Right ventricle myocardium inferior (tissue), 1 donor: ENCODE results near the gene SCRG1. TPM values are rescaled to one million over a fixed set of nuclear protein-coding genes. Genes with fewer than 3 reads are reported as not detected.

ENCODE experiments used
- ATAC-seq: fragments of 200-7000 bp; cut with Tn5 transposase; one replicate; pipeline ENCODE4 v1.9.1; 2020; ENCODE audit warnings: mild to moderate bottlenecking, moderate library complexity
- DNase-seq: peaks from one replicate; pipeline ENCODE4 v3.0.0; 2021; ENCODE audit errors: missing footprints
- intact Hi-C: fragments of 100-400 bp; cut with DNase I; formaldehyde crosslinking; loops from one replicate; pipeline ENCODE4 v1.11.0; 2022
- long read RNA-seq: library from polyadenylated mRNA; unstranded; transcript quantifications from one replicate; pipeline ENCODE4 v2.0.0, GENCODE V29; 2021
- total RNA-seq: library from RNA; stranded (reverse); fragmentation: NEBNext Ultra II Directional; extraction: Animal tissue kit (Norgen Biotek cat#: 25700); gene quantifications from one replicate; pipeline ENCODE4 v1.2.1, GENCODE V29; 2021
- donor health status: DM: no; HTN: yes; CAD: no; lungs with severe emphysema.

SCRG1 gene
- total RNA-seq, result 0.76 TPM
- long read RNA-seq, result 0 reads

DNA sequence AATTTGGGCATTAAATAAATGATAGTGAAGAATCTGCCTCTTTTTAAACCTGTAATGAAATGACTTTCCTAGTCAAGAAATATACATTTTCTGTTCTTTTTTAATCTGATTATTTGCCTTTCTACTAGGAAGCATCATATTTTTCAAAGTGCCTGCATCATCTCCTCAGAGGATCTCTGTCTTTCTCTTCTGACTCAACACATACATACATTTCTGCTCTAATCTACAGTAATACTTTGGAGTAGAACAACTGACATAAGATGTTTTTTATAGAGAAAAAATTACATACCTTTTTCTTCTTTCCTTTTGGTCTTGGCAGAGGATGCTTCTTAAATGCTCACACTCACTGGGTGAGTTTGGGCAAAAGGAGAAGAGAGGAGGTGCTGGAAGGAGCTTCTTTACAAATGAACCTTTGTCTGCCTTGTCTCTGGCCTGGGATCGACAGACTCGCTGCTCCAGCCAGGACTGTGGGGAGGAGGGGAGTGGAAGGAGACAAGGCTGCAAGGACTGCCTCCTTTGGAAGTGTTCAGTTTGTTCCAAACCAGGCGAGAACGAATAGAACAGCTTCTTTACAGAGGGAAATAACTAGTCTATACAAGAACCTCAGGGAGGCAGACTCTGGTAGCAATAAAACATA, at the start of gene SCRG1:
SCRG1 (minus strand) TSS at position 338 of the 637 bp plus-strand sequence. CDS start 7,702 bp downstream, outside the sequence.
- no peak for DNase-seq
- intact Hi-C loops, result no loop called here
- peak; percentile 93 for ATAC-seq

GRCh38 chr4:173448103-173448502, 49.2 kb upstream of the SCRG1 start:
- DNase-seq (no peak), ATAC-seq (peak; percentile 17)
- intact Hi-C loops, result no loop called here

DNA sequence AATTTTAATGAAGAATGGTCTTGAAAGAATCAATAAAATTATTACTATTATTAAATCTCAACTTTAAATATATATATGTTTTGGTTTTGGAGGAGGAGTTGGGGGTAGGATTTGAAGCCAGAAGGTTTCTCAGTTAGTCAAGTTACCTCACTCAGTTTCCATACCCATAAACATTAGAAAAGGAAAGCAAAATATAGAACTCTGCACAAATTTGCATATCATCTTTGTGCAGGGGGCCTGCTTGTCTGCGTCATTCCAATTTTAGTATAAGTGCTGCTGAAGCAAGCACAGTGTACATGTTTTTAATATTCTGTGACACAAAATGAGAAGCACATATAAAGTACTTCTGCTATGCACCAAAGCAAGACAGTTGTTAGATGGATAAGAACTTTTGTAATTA, 47.5 kb upstream of the SCRG1 start:
- ATAC-seq (no peak), DNase-seq (no peak)
- intact Hi-C loops, result no loop called here

- ATAC-seq, result no peak
- DNase-seq, result no peak
- intact Hi-C loops, result no loop called here
Observed at GRCh38 chr4:173443121-173443520, 44.2 kb upstream of the SCRG1 start.

- intact Hi-C loops, result no loop called here
- no peak for DNase-seq
- no peak for ATAC-seq
Observed at GRCh38 chr4:173442223-173442932, 43.5 kb upstream of the SCRG1 start.

DNA sequence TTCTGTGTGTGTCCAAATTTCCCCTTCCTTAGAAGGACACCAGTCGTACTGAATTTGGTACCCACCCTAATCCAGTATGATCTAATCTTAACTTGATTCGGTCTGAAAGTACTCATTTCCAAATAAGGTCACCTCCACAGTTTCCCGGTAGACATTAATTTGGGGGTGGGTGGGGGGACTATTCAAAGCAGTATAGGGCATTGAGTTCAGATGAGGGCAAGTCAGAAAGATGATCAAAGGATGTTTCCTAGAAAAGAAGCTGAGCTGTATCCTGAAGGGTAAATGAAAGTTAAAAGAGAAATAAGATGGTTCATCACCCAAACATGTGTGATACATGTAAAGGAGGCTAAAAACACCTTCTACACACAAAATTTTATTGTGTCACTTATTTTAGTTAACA, 42.0 kb upstream of the SCRG1 start:
- intact Hi-C loops, result no loop called here
- DNase-seq, result no peak
- ATAC-seq, result no peak

- DNase-seq (no peak), ATAC-seq (no peak)
- intact Hi-C loops, result no loop called here
Observed at GRCh38 chr4:173436771-173437265, 37.9 kb upstream of the SCRG1 start.

DNA sequence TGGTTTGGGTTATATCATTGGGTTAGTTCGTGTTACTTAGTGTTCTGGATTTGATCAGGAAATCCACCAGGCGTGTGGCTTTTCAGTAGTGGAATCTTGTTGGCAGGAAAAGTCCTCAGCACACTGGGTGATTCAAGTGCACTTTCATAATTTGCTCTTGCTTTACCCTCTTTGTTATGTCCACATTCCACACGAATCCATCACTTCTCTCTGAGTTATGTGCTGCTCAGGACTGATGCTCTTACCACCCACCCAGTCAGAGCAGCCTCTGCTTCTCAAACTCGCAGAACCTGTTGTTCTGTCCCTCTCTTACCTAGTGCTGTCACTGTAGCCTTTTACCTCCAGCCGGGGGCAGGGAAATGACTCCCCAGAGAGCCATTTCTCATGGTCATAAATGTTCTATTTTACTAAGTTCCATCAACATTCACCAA, 37.2 kb upstream of the SCRG1 start:
- intact Hi-C loops, result no loop called here
- ATAC-seq (no peak), DNase-seq (no peak)

DNA sequence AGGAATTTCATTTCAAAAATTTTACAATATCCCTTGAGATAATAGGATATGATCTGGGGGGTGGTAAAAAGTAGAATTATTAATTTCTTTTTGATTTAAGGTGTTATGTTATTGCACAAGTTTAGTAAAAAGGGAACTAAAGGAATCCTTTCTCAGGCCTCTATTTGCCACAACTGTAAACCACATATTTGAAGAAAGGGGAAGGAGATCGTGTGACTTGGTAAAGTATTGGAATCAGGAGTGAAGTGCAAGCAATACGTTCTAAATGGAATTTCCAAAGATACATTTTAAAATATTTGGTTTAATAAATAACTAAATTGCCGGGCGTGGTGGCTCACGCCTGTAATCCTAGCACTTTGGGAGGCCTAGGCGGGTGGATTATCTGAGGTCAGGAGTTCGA, 35.3 kb upstream of the SCRG1 start:
- no peak for DNase-seq
- ATAC-seq, result no peak
- intact Hi-C loops, result no loop called here

DNA sequence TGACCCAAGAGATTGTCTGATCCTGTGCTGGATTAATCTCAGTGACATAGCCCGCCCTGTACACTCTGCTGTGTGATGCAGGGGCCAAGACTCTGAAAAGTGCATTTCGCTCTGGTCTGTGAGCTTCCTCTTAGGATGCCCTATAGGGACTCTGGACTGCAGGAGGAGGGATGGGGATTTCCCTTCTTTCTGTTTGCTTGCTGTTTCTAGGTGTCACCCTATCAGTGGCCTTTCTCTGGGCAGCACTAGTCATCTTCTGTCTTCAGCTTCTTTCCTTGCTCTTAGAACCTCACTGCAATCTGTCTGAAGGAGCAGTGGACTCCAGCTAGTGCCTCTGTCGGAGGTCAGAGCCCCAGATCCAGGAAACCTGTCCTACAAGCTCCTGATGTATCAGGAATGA, 34.5 kb upstream of the SCRG1 start:
- no peak for DNase-seq
- intact Hi-C loops, result no loop called here
- ATAC-seq, result no peak

GRCh38 chr4:173432430-173432829, 33.5 kb upstream of the SCRG1 start:
- ATAC-seq (no peak), DNase-seq (no peak)
- intact Hi-C loops, result no loop called here

GRCh38 chr4:173426064-173426463, 27.1 kb upstream of the SCRG1 start:
- intact Hi-C loops, result loop anchor here (10.0 kb wide), 3 partner anchors 329 to 889 kb away; no protein-coding TSS in a partner anchor
- no peak for ATAC-seq
- no peak for DNase-seq

DNA sequence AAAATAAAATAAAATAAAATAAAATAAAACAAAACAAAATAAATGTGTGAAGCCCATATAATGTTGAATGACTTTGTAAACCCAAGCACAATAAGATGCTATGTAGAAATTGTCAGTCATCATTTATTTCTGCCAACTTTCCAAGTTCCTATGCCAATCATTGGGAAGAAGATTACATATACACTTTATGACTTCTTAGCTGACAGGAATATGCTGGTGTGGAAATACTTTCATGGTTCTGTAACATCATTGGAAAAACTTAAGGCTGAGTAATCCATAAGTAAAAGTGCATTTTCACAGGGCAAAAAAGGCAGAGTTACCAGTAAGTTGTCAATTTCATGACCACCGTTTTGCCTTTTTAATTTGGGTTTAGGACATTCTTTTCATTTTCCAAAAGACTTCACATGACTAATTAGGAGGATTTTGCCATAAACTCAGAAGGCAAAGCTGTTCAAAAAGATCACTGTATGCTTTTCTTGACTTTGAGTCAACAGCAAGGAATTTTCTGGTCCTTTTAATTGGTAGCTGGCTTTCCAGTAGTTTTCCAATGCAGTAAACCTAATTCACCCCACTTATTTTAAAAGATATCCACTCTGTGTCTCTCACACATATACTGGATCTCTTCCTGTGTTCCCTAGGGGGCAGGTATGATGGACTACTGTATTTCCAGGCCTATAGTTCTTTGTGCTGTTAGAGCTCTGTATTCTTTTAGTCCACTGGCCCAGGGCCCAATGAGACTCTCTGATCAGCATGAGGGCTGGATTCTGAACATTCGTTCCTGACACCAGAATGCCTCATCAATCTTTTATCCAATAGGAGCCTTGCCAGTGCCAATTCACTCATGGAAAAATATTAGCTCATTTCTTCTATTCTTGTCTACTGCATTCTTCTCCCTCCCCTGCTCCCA, 26.2 kb upstream of the SCRG1 start:
- DNase-seq (no peak), ATAC-seq (no peak)
- intact Hi-C loops, result loop anchor here (10.0 kb wide), 3 partner anchors 330 to 890 kb away; no protein-coding TSS in a partner anchor

DNA sequence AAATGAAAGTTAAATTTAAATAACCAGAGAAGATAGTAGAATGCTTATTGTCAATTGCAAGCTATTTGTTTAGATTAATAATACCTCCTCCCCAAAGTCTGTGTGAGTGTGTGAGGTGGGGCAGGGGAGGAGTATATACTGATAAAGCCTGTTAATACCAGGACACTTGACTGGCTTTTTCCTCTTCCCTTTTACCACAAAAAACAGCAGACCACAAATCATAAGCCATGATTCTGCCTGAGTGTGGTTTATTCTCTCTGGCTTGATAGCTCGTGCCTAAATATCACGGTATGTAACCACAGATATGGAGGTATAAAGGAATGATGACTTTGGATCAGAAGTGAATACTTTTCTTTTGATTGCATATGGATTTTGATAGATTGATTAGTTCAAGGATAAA, 21.9 kb upstream of the SCRG1 start:
- ATAC-seq (no peak), DNase-seq (no peak)
- intact Hi-C loops, result loop anchor here (2.0 to 10.0 kb wide), 4 partner anchors 74 to 894 kb away; no protein-coding TSS in a partner anchor

DNA sequence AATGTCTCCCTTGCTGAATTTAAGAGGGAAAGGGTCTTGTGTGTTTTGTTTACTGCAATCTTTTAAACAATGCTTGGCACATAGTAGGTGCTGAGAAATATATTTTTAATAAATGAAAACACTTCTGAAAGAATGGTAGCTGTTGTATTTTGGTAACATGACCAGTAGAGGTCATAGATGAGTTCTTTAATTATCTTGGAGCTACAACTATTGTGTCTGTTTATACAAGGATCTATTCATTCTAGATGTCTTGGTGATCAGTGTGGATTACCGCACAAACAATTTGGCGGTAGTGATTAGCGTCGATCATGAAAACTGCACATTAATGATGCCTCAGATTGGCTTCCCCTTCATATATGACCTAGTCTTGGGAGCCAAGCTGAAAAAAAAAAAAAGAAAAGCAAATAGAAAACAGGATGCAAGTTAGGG, 21.4 kb upstream of the SCRG1 start:
- ATAC-seq (no peak), DNase-seq (no peak)
- intact Hi-C loops, result loop anchor here (2.0 to 10.0 kb wide), 4 partner anchors 74 to 894 kb away; no protein-coding TSS in a partner anchor

- no peak for ATAC-seq
- DNase-seq, result no peak
- intact Hi-C loops, result loop anchor here (5.0 kb wide), 1 partner anchor 406 kb away; no protein-coding TSS in a partner anchor
Observed at GRCh38 chr4:173418639-173419038, 19.7 kb upstream of the SCRG1 start.

DNA sequence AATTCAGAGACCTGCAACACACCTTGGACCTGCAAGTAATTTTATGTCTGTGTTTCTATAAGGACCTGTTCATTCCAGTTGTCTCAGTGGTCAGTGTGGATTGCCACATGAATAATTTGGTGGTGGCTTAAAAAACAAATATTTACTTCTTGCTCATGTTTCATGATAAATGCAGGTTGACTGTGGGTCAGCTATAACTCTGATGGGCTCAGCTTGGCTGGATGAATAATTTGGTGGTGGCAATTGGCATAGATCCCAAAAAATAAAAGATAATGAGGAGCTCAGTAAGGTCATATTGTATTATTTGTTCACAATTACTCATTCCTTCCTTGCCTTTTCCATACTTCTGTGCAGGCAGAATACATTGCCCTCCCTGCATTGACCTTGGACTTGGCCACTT, 18.9 kb upstream of the SCRG1 start:
- intact Hi-C loops, result loop anchor here (1.0 to 5.0 kb wide), 2 partner anchors 99 to 406 kb away; no protein-coding TSS in a partner anchor
- ATAC-seq (no peak), DNase-seq (no peak)

DNA sequence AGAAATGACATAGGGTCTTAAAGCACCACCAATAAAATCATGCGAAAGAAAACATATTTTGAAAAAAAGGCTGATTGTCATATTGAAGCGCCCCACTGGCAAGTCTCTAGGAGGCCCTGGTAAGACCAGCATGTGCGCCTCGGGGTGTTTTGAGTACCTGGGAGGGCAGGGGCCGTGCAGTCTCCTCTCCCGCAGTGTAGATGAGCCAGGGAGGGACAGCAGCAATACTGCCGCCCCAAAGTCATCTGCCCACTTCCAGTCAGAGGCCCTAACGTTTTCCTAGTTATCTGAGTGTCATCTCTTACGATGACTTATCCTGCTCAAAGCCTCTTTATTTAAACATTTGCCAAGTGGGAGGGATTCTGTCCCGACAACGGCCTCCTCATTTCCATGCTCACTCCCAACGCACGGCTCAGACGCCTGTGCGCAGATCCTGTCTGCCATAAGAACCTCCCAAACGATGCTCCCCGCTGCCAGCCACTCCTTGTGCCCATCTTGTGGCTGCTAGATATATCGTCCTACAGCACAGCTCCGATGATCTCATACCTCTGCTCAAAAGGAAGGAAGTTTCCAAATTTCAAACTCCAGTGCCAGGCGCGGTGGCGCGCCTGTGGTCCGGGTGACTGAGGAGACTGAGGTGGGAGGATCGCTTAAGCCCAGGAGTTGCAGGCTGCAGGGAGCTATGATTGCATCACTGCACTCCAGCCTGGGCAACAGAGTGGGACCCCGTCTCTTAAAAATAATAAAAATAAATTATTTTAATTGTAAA, 17.2 kb upstream of the SCRG1 start:
- DNase-seq (peak; percentile 88), ATAC-seq (peak; percentile 55)
- intact Hi-C loops, result loop anchor here (5.0 kb wide), 1 partner anchor 404 kb away; no protein-coding TSS in a partner anchor
